Right lobe of liver (tissue), 4 donors: Measurements from ENCODE around the gene PRR19.
A peak's percentile ranks its signal among the peaks of the same experiment; 100 is the strongest.

Experiments
- POLR2A ChIP-seq: fragments of 450-650 bp; IDR thresholded peaks from one replicate; pipeline ENCODE4 v1.6.1; 2017; ENCODE audit warnings: antibody characterized with exemption, mild to moderate bottlenecking
- TF ChIP-seq, protein P1 (sequence below), 4 donors: fragments of 200-600 bp in 3 of 4; fragments of 450-650 bp in 1 of 4; IDR thresholded peaks; one replicate each; pipeline versions ENCODE4 v1.5.1 to v1.8.0; 2016 to 2022; ENCODE audit warnings: antibody characterized with exemption in 4 of 4, mild to moderate bottlenecking in 2 of 4
- donor health status: DM: no; HTN: no; CAD: no.
- donor health status: DM: no; HTN: no; CAD: no.
- donor health status: DM: no; HTN: yes; CAD: no.

DNA sequence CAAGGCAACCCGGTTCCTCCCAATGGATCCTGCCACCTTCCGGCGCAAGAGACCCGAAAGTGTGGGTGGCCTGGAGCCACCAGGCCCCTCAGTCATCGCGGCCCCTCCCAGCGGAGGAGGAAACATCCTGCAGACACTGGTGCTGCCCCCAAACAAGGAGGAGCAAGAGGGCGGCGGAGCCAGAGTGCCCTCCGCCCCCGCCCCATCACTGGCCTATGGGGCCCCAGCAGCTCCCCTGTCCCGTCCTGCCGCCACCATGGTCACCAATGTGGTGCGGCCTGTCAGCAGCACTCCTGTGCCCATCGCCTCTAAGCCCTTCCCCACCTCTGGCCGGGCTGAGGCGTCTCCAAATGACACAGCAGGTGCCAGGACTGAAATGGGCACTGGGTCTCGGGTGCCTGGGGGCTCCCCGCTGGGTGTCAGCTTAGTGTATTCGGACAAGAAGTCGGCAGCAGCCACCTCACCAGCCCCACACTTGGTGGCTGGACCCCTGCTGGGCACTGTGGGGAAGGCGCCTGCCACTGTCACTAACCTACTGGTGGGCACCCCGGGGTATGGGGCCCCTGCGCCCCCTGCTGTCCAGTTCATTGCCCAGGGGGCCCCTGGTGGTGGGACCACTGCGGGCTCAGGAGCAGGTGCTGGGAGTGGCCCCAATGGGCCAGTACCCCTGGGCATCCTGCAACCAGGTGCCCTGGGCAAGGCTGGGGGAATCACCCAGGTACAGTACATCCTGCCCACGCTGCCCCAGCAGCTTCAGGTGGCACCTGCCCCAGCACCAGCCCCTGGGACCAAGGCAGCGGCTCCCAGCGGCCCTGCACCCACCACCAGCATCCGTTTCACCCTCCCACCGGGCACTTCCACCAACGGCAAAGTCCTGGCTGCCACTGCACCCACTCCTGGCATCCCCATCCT is 11.2 kb upstream of the PRR19 start:
- TF ChIP-seq POLR2A, result no peak
- TF ChIP-seq, protein P1, sequence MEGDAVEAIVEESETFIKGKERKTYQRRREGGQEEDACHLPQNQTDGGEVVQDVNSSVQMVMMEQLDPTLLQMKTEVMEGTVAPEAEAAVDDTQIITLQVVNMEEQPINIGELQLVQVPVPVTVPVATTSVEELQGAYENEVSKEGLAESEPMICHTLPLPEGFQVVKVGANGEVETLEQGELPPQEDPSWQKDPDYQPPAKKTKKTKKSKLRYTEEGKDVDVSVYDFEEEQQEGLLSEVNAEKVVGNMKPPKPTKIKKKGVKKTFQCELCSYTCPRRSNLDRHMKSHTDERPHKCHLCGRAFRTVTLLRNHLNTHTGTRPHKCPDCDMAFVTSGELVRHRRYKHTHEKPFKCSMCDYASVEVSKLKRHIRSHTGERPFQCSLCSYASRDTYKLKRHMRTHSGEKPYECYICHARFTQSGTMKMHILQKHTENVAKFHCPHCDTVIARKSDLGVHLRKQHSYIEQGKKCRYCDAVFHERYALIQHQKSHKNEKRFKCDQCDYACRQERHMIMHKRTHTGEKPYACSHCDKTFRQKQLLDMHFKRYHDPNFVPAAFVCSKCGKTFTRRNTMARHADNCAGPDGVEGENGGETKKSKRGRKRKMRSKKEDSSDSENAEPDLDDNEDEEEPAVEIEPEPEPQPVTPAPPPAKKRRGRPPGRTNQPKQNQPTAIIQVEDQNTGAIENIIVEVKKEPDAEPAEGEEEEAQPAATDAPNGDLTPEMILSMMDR (IDR thresholded peaks at IDR 0.05), result peak; percentile 19 to 24 (median 21)
